NCI-H1092 (cell line): ENCODE data around the gene FFAR1.
A peak's percentile ranks its signal among the peaks of the same experiment; 100 is the strongest.
"Not testable (repeated sequence)": the region's sequence is repeated elsewhere in the genome, so short reads cannot be mapped to it uniquely, and the experiment has no call there.

Experiments
- DNase-seq: peaks from one replicate; lab custom pipeline; 2025; lab: John Stamatoyannopoulos, UW

The FFAR1 gene

DNA sequence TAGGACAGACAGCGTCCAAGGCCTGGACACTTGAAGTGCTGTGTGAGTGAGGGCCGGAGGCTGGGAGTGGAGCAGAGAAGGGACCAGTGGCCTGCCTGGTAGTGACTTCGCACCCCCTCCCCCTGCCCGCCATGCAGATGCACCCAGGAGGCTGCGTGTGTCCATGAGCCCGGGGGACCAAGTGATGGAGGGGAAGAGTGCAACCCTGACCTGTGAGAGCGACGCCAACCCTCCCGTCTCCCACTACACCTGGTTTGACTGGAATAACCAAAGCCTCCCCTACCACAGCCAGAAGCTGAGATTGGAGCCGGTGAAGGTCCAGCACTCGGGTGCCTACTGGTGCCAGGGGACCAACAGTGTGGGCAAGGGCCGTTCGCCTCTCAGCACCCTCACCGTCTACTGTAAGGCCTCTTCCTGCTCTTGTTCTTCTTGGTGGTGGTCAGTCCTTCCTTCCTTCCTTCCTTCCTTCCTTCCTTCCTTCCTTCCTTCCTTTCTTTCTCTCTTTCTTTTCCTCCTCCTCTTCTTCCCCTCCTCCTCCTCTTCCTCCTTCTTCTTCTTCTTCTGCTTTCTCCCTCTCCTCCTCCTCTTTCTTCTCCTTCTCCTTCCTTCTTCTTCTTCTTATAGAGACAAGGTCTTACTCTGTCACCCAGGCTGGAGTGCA, 6.0 kb upstream of the FFAR1 start:
- no peak for DNase-seq

DNA sequence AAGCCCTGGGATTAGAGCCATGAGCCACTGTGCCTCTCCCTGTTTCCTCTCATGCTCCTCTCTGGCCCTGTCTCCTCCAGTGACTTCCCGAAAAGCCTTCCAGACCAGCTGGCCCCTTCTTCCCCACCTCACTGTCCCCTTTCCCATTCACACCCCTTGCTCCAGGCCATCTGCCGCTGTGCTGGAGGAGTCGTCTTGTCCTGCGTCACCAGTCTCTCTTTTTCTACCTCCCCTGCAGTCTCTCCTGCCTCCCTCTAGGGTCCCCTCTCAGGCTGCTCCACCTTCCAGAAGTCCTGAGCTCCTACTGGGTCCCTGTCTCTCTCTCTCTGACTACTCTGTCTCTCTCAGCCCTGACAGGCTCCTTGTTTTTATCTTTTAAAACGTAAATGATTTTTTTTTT, 5.3 kb upstream of the FFAR1 start:
- no peak for DNase-seq

DNA sequence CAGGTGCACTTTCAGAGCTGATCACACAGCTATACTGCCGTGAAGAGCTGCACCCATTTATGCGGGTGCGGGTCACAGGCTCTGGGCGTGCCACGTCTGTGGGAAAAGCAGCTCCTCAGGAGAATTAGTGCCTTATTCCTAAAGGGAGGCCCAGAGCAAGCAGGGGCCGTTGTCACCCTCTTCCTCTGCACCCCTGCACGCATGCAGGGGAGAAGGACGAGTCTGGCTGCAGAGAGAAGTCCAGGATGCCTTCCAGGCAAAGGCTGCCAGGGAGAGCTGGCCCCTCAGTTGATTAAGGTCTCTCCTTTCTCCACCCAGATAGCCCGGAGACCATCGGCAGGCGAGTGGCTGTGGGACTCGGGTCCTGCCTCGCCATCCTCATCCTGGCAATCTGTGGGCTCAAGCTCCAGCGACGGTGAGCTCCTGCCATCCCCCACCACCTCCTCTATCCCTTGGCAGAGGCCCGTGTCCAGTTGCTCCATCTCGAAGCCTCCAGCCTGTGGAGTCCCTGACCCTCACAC, 3.1 kb upstream of the FFAR1 start:
- DNase-seq, result no peak

DNA sequence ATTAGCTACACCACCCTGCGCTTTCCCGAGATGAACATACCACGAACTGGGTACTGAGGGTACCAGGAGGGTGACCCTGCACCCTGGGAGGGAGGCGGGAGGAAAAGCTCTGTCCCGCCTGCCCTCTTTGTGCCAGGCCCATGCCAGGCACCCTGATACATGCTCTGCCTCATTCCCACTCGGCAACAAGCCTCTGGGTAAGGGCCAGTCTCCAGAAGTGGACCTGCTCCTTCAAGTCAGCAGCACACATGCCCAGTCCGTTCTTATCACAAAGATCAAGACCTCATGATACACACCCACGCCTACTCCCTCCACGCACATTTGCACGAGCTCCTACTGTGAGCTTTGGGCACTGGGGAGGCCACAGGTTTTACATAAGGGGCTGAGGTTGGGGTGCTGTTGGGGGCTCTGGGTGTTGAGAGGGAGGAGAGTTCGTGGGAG, 2.0 kb upstream of the FFAR1 start:
- no peak for DNase-seq

DNA sequence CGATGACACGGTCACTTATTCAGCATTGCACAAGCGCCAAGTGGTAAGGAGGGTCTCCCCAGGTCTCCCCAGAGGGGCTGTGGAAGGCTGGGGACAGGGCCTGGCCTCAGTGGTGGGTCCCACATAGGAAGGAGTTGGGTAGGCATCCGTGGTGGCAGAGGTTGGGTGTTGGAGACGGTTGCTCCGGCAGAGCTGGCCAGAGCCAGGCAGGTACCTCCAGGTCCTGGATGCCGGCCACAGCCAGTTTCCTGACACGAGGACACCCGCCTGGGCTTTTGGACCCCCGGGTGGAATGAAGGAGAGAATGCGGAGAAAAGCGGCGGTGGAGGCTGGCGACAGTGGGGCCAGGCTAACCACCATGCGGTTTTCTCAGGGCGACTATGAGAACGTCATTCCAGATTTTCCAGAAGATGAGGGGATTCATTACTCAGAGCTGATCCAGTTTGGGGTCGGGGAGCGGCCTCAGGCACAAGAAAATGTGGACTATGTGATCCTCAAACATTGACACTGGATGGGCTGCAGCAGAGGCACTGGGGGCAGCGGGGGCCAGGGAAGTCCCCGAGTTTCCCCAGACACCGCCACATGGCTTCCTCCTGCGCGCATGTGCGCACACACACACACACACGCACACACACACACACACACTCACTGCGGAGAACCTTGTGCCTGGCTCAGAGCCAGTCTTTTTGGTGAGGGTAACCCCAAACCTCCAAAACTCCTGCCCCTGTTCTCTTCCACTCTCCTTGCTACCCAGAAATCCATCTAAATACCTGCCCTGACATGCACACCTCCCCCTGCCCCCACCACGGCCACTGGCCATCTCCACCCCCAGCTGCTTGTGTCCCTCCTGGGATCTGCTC, 1.3 kb upstream of the FFAR1 start:
- DNase-seq, result no peak

DNA sequence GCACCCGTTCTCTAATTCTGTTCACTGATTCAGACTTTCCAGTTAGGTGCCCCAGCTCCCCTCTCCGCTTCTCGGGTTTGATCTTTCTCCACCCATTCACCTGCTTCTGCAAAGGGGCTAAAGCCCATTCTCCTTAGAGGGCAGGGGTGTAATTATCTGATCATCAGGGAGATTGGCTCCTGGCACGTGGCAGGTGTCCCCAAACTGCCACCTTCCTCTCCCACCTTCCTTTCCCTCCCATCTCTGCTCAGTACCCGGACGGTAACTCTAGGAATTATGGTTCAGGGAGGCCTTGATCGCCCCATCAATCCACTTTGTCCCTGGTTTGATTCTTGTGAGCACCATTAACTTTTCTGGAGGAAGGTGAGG, 212 bp downstream of the FFAR1 start:
- no peak for DNase-seq

DNA sequence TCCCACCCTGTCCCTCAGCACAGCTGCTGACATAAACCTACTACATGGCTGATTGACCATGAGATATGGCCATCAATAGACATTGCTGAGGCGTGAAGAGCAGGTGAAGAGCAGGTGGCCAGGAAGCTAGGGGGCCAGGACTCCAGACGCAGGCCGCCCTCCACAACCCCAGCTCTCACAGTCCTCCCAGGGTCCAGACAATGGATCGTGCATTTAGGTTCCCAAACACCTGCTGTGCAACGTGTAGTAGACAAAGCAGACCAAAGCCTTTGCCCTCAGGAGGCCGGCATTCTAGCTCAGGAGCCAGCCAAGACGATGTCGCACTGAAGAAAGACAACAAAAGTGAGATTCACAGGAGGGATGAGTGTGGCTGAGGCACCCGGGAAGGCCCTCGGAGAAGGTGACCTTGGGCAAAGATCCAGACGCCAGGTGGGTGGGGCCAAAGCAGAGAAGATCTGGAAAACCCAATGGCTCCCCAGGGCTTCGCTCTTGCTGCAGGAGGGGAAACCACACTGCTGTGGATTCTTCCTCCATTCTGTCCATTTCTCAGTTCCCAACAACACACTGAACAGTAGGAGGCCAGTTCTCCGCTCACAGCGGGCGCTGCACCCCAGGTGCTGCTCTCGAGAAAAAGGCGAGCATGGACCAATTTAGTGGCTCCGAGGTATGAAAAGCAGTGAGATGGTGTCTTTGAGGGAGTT, 1.4 kb downstream of the FFAR1 start:
- DNase-seq, result no peak

DNA sequence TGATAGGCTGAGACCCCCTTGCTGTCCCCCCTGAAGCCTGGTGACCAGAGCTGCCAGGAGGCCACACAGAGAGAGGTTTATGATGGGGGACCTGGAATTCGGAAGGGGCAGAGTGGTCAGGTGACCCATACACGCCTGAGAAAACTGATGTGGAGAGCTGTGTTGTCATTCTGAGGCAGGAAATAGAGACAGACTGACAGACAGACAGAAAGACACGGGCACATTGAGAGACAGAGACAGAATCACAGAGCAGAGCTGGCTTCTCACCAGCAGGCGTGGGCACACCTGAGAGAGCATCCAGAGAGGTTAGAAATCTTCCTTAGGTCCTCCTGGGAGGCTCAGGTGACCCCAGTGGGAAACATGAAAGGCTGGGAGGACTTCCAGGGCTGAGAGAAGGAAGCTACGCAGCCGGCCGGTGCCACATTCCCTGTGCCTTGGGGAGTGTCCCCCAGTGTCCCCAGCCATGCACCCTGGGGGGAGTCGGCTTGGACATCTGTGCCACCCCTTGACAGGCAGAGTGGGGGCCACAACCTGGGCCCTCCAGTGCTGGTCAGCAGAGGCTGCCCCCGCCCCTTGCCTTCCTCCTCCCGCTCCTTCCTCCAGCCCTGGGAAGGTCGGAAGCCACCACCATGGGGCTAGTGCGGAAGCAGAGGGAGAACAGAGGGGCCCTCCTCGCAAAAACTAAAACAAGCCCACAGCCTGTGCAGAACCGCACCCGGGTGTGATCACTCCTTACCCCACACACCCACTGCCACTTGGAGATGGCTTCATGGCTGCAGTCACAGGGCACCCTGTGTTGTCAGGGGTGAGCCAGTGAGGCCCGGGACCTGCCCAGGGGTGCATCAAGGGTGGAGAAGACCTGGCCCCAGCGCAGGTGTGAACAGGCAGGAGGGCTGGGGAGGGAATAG, 2.2 kb downstream of the FFAR1 start:
- no peak for DNase-seq

DNA sequence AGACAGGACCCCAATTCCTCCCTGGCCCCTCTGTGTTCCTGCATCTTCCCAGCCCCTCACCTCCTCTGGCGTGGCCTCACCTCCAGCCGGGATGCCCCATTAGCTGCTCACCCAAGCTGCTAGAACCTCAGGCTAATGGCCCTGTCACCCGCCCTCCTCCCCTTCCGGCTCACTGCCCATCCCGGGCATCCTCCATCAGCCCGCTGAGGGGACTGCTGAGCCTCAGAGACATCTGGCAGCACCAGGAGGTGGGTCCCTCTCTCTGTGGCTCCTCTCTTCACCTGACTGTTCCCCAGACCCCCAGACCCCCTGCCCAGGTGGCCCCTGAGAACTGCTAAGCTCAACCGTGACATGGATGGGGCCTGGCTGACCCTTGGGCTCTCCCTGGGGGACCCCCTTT, 2.9 kb downstream of the FFAR1 start:
- DNase-seq, result no peak

DNA sequence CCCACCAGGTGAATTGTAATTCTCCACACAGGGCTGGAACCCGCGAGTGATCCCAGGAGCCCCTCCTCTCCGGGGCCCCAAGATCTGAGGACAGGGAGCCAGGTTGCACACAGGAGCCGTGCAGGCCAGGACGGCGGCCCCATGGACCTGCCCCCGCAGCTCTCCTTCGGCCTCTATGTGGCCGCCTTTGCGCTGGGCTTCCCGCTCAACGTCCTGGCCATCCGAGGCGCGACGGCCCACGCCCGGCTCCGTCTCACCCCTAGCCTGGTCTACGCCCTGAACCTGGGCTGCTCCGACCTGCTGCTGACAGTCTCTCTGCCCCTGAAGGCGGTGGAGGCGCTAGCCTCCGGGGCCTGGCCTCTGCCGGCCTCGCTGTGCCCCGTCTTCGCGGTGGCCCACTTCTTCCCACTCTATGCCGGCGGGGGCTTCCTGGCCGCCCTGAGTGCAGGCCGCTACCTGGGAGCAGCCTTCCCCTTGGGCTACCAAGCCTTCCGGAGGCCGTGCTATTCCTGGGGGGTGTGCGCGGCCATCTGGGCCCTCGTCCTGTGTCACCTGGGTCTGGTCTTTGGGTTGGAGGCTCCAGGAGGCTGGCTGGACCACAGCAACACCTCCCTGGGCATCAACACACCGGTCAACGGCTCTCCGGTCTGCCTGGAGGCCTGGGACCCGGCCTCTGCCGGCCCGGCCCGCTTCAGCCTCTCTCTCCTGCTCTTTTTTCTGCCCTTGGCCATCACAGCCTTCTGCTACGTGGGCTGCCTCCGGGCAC, 3.9 kb downstream of the FFAR1 start:
- no peak for DNase-seq

DNA sequence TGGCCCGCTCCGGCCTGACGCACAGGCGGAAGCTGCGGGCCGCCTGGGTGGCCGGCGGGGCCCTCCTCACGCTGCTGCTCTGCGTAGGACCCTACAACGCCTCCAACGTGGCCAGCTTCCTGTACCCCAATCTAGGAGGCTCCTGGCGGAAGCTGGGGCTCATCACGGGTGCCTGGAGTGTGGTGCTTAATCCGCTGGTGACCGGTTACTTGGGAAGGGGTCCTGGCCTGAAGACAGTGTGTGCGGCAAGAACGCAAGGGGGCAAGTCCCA, 4.4 kb downstream of the FFAR1 start:
- DNase-seq, result no peak

DNA sequence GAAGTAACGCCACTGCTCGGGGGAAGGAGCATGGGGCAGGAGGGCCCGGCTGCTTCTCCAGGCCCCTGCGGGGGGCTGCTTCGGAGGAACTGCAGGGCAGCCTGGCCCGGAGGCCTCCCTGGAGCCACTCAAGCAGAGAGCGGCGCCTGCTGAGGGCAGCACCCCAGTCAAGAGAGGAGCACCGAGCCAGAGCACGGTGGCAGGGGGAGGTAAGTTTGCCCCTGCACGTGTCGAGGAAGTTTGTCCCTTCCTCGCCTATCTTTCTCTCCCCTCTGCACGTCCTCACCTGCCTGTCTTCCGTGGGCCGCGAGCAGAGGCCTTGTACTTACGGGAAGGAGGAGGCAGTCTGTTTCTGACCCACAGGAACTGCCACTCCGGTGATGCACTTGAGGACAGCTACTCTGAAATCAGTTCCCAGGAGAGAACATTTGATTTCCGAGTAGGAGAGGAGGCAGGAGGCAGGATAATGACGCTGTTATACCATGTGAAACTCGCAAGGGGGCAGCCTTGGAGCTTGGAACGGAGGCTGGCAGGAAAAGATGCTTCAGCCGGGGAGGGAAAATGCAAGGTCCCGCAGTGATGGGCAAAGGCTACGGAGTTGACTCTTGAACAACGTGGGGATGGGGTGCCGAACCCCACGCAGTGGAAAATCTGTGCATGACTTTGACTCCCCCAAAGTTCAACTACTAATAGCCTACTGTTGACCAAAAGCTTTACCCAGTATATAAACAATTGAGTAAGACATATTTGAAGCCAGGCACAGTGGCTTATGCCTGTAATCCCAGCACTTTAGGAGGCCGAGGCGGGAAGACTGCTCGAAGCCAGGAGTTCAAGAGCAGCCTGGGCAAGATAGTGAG, 5.0 kb downstream of the FFAR1 start:
- peak; percentile 3 for DNase-seq

DNA sequence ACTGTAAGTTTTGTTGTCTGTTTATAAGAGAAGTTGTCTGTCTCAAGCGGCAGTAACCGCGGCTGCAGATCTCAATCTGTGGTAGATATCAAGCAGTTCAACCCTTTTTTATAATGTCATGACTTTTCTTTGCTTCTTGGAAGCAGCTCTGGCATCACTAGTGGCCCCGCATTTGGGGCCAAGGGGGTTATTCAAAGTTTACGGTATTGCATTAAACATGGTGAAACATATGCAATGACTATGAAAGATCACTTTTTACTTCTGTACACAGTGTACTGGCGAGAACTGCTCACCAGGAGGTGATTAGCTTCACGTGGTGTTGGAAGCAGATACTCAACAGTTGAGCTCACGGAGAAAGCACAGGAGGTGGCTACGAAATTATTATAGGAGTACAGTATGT, 5.9 kb downstream of the FFAR1 start:
- no peak for DNase-seq

DNA sequence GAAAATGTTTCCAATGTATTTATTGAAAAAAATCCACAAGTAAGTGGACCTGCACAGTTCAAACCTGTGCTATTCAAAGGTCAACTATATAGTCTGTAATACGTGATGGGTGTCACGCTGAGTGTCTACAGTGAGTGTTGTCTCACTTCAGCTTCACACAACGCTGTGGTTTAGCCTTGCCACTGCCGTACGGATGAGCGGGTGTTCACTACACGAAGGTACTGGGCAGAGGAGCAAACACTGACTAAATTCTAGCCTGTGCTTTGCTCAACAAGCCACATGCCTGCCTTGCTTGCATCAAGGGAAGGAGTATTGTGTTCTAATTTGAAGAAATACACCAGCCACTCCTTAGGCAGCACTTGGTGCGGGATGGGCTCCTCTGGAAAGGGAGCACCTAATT, 7.2 kb downstream of the FFAR1 start:
- DNase-seq, result no peak

DNA sequence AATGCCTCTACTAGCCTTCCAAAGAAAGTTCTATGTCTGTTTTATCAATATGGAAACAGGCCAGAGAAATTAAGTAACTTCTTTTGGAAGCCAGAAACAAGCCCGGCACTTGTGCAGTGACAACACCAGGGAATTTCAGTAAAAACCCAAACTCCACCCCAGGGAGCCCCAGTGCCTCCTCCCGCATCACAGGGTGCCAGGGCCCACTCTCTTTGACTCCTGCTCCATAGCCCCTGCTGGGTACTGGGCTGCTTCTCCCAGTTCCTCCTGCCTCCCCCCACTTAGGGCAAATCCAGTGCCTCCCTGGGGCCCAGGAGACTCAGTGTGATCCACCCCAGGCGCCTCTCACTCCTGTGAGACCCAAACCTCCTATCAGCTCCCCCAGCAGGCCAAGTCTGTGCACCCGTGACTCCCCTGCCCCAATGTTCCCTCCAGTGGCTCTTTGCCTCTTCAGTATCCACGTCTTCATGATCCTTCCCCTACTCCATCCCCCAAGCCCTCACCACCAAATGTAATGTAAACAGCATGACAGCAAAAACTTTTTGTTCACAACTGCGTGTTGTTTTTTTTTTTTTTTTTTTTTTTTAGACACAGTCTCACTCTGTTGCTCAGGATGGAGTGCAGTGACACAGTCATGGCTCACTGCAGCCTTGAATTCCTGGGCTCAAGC, 8.2 kb downstream of the FFAR1 start:
- DNase-seq, result no peak

DNA sequence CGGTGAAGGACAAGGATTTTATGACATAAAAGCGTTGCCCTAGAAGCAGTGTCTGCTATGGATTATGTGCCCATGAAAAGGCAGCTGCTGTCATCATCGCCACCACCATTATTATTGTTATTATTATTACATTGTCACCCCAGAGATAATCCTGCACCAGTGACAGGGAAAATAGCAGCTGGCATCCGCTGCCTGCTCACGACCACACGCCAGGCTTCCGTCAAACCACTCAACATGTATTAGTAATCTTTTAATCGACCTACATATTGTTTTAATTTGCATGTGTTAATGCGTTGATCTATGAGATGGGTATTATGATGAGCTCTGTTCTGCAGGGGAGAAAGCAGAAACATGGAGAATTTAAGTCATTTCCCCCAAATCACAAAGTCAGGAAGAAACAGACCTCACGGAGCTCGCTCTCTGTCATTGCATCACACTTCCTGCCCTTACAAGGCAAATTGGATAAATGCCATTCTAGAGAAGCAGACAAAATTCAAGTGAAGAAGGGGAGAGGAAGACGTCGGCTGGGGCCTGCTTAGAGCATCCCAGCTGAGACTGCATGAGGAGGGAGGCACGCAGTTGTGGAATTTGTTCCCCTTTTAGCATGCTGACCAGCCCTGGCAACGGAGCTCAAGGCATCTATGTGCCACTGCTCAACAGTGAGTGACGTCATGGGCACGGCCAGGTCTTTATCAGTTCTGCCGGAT, 10.3 kb downstream of the FFAR1 start, which contains the start of gene FFAR3:
FFAR3 (plus strand) TSS at position 594 of the 707 bp plus-strand sequence. CDS start 431 bp downstream, outside the sequence.
- no peak for DNase-seq

DNA sequence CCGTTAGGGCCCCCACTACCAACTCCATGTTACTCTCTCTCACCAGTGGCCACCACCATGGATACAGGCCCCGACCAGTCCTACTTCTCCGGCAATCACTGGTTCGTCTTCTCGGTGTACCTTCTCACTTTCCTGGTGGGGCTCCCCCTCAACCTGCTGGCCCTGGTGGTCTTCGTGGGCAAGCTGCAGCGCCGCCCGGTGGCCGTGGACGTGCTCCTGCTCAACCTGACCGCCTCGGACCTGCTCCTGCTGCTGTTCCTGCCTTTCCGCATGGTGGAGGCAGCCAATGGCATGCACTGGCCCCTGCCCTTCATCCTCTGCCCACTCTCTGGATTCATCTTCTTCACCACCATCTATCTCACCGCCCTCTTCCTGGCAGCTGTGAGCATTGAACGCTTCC, 11.1 kb downstream of the FFAR1 start:
- DNase-seq, result not testable (repeated sequence)

DNA sequence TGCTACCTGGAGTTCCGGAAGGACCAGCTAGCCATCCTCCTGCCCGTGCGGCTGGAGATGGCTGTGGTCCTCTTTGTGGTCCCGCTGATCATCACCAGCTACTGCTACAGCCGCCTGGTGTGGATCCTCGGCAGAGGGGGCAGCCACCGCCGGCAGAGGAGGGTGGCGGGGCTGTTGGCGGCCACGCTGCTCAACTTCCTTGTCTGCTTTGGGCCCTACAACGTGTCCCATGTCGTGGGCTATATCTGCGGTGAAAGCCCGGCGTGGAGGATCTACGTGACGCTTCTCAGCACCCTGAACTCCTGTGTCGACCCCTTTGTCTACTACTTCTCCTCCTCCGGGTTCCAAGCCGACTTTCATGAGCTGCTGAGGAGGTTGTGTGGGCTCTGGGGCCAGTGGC, 11.7 kb downstream of the FFAR1 start:
- DNase-seq, result not testable (repeated sequence)

DNA sequence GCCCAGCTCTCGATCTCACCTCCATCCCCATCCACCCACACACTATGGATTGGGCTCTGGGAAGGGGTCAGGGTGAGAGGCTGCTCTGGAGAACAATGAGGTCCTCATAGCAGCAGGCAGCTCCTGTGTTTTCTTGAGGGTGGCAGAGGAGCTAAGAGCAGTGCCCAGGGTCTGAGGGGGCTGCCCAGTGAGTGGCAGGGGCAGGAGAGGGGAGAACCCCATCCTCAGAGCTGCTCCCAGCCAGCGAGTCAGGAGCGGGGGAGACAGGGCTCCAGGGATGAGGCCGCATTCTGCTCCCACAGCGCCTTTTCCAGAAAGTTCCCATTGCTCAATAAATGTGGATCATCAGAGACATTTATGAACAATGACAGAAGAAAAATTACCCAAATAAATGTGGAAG, 12.4 kb downstream of the FFAR1 start:
- not testable (repeated sequence) for DNase-seq
